Common myeloid progenitor, CD34-positive (primary cell): Measurements from ENCODE around the gene CT45A8. TPM values are rescaled to one million over a fixed set of nuclear protein-coding genes. Genes with fewer than 3 reads are reported as not detected.
A peak's percentile ranks its signal among the peaks of the same experiment; 100 is the strongest.
"Not testable (repeated sequence)": the region's sequence is repeated elsewhere in the genome, so short reads cannot be mapped to it uniquely, and the experiment has no call there.

Experiments
- CTCF ChIA-PET: fragments of 350-600 bp; sonication (Branson Sonifier 250); formaldehyde crosslinking; loops from one replicate; lab custom pipeline; 2021; ENCODE audit warnings: antibody characterized with exemption; lab: Charles Lee
- POLR2A ChIA-PET: fragments of 350-600 bp; sonication (Branson Sonifier 250); formaldehyde crosslinking; loops from one replicate; lab custom pipeline; 2021; ENCODE audit warnings: antibody characterized with exemption; lab: Charles Lee
- DNase-seq, 3 donors: peaks; one replicate each; pipeline versions ENCODE4 v3.0.0 to v3.0.0-alpha.2; 2013
- H3K27ac ChIP-seq, 2 experiments: 1 replicate in 1 of 2; 2 replicates in 1 of 2; pipeline ENCODE4 v1.7.0; 2013; ENCODE audit warnings: inconsistent platforms in 2 of 2, low read length in 2 of 2, mild to moderate bottlenecking in 2 of 2, low read depth in 1 of 2, moderate library complexity in 1 of 2; ENCODE audit not compliant: severe bottlenecking in 2 of 2, insufficient read depth in 1 of 2, poor library complexity in 1 of 2
- H3K27me3 ChIP-seq, 5 experiments: replicated peaks in 2 of 5; 1 replicate in 3 of 5; 2 replicates in 2 of 5; pipeline versions ENCODE4 v1.6.1 to v1.7.0; 2013; ENCODE audit warnings: low read length in 4 of 5, mild to moderate bottlenecking in 2 of 5, moderate library complexity in 2 of 5, inconsistent platforms in 1 of 5; ENCODE audit not compliant: insufficient read depth in 5 of 5, control insufficient read depth in 4 of 5
- H3K36me3 ChIP-seq, 4 experiments: 1 replicate in 2 of 4; 2 replicates in 2 of 4; pipeline versions ENCODE4 v1.6.1 to v1.7.0; 2013; ENCODE audit warnings: low read length in 3 of 4, control low read depth in 1 of 4, mild to moderate bottlenecking in 1 of 4; ENCODE audit not compliant: control insufficient read depth in 4 of 4, insufficient read depth in 4 of 4
- H3K4me1 ChIP-seq, 4 experiments: 1 replicate in 3 of 4; 2 replicates in 1 of 4; pipeline versions ENCODE4 v1.6.1 to v1.7.1; 2013; ENCODE audit warnings: low read length in 3 of 4, mild to moderate bottlenecking in 3 of 4, control low read depth in 1 of 4, inconsistent platforms in 1 of 4, moderate library complexity in 1 of 4; ENCODE audit not compliant: control insufficient read depth in 4 of 4, insufficient read depth in 4 of 4; ENCODE audit errors: control extremely low read depth in 1 of 4
- H3K4me3 ChIP-seq, 7 experiments: 1 replicate in 4 of 7; 2 replicates in 3 of 7; pipeline versions ENCODE4 v1.5.1 to v1.7.0; 2013; ENCODE audit warnings: mild to moderate bottlenecking in 7 of 7, low read length in 6 of 7, moderate library complexity in 6 of 7, inconsistent platforms in 2 of 7, low read depth in 2 of 7, control low read depth in 1 of 7; ENCODE audit not compliant: insufficient read depth in 4 of 7, control insufficient read depth in 1 of 7; ENCODE audit errors: extremely low read depth in 1 of 7
- H3K9me3 ChIP-seq, 5 experiments: 1 replicate in 4 of 5; 2 replicates in 1 of 5; pipeline versions ENCODE4 v1.6.1 to v1.7.1; 2013; ENCODE audit warnings: low read length in 4 of 5, mild to moderate bottlenecking in 2 of 5, inconsistent platforms in 1 of 5, low read depth in 1 of 5, moderate library complexity in 1 of 5; ENCODE audit not compliant: control insufficient read depth in 4 of 5, insufficient read depth in 2 of 5; ENCODE audit errors: control extremely low read depth in 1 of 5
- WGBS: methylation state at CpG from one replicate; pipeline ENCODE4 v1.1.5; 2013; ENCODE audit not compliant: insufficient coverage; 5-methylcytosine and 5-hydroxymethylcytosine counted together
- polyA plus RNA-seq: library from polyadenylated mRNA; unstranded; fragments of 120-200 nt; gene quantifications from one replicate; pipeline ENCODE4 v1.2.1, GENCODE V29; 2013

The CT45A8 gene, protein sequence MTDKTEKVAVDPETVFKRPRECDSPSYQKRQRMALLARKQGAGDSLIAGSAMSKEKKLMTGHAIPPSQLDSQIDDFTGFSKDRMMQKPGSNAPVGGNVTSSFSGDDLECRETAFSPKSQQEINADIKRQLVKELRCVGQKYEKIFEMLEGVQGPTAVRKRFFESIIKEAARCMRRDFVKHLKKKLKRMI
- polyA plus RNA-seq = not detected

DNA sequence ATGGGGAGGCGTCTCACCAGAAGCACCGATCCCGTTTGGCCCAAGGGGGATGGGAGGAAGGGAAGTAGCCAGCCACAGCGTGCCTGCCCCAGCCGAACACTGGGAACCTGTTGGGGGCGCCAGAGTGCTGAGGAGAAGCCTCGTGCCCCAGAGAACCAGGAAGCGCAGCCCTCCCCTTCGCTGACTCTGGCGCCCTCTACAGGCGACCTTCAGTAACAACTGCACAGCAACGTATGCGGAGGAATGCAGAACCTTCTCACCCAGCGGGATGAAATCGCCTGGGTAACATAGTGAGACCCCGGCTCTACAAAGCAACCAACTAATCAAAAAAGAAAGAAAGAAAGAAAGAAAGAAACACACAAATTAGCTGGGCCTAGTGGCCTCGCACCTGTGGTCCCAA, at the start of gene CT45A8:
Gene CT45A8 (minus strand): TSS at position 101 of the 400 bp plus-strand sequence. CDS start 3,755 bp downstream, outside the sequence.
- H3K4me1 ChIP-seq, H3K27ac ChIP-seq, H3K9me3 ChIP-seq, H3K27me3 ChIP-seq, DNase-seq, H3K36me3 ChIP-seq, CTCF ChIA-PET, H3K4me3 ChIP-seq, POLR2A ChIA-PET: not testable (repeated sequence)
- WGBS = no CpG with 5 or more reads among the region's 17 CpGs

DNA sequence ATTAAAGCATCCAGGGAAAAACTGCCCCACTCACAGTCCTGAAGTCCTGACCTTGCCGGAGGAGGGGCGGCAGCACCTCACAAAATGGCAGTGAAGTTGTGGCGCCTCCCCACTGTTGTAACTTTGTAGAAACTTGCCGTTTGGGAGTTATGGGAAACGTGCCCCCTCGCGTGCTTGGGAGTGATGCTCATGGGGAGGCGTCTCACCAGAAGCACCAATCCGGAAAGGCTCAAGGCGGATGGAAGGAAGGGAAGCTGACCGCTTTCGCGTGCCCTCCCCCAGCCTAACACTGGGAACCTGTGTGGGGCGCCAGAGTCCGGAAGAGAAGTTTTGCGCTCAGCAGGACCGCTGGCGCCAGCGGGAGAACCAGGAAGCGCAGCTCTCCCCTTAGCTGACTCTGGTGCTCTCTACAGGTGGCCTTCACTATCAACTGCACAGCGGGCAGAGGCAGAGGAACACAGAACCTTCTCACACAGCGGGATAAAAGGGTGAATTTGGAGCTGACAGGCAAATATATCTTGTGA, 39.0 kb upstream of the CT45A8 start, which contains the start of the genes CT45A10 and SAGE1:
Gene CT45A10 (minus strand): TSS at position 151 of the 524 bp plus-strand sequence. CDS start 8,100 bp downstream, outside the sequence.
Gene SAGE1 (plus strand): TSS at position 423 of the 524 bp plus-strand sequence. CDS start 2,527 bp downstream, outside the sequence.
- Histone ChIP-seq H3K4me1 (no peaks in the 10 kb centered on the region), H3K27ac (no peak within 1 kb of the TSS), H3K27me3 (no peaks in the 10 kb centered on the region), H3K36me3 (no peaks in the 10 kb centered on the region), H3K9me3 (no peaks in the 10 kb centered on the region), H3K4me3 (no peak within 1 kb of the TSS)
- ChIA-PET POLR2A (no interaction called here), CTCF (no interaction called here)
- WGBS = 76% methylated on average over 18 of the region's 22 CpGs
- peak in 1 of 3 donors; percentile 2 for DNase-seq

GRCh38 chrX:135892781-135893180, 38.4 kb upstream of the CT45A8 start:
- no peak for DNase-seq
- ChIA-PET POLR2A (no interaction called here), CTCF (no interaction called here)
- H3K4me1 ChIP-seq = no peaks in the 10 kb centered on the region
- H3K4me3 ChIP-seq = no peak overlapping the region
- no peak overlapping the region for H3K27ac ChIP-seq
- no peaks in the 10 kb centered on the region for H3K9me3 ChIP-seq
- H3K27me3 ChIP-seq = no peaks in the 10 kb centered on the region
- no peaks in the 10 kb centered on the region for H3K36me3 ChIP-seq
- WGBS = 94% methylated on average over 11 of the region's 11 CpGs

- H3K27ac ChIP-seq = no peak overlapping the region
- no peaks in the 10 kb centered on the region for H3K9me3 ChIP-seq
- CTCF ChIA-PET = no interaction called here
- H3K4me3 ChIP-seq = peak overlapping the region in 1 of 7 experiments; percentile 5
- DNase-seq = peak in 1 of 3 donors; percentile 15
- POLR2A ChIA-PET = no interaction called here
- H3K27me3 ChIP-seq = no peaks in the 10 kb centered on the region
- no peaks in the 10 kb centered on the region for H3K36me3 ChIP-seq
- no peaks in the 10 kb centered on the region for H3K4me1 ChIP-seq
- WGBS = 85% methylated on average over 13 of the region's 14 CpGs
These were observed 35.8 kb upstream of the CT45A8 start for GRCh38 chrX:135890087-135890585.

GRCh38 chrX:135888976-135889375, 34.6 kb upstream of the CT45A8 start:
- H3K27ac ChIP-seq, CTCF ChIA-PET, H3K4me1 ChIP-seq, H3K27me3 ChIP-seq, H3K9me3 ChIP-seq, H3K4me3 ChIP-seq, H3K36me3 ChIP-seq, POLR2A ChIA-PET: not testable (repeated sequence)
- WGBS = 47% methylated on average over 5 of the region's 15 CpGs
- DNase-seq = peak; percentile 23 to 52 (median 48)

DNA sequence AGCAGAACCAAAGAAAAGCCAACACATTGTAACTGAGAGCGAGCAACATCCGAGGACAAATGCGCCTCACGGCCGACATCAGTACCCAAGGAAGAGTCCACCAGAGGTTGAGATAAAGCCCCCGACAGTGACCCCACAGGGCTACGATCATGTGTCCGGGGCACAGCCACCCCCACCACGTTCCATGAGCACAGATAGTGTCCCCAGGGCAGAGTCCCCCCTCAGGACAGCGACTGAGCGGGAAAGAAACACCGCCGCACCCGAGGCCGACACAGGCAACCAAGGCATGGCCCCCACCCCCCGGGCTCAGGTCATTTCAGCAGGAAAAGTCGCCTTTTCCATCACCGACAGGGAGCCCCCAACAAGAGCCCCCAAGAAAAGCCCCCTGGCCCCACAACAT, 33.9 kb upstream of the CT45A8 start:
- DNase-seq, H3K27ac ChIP-seq, H3K9me3 ChIP-seq, H3K27me3 ChIP-seq, CTCF ChIA-PET, H3K4me1 ChIP-seq, H3K36me3 ChIP-seq, POLR2A ChIA-PET, H3K4me3 ChIP-seq: not testable (repeated sequence)
- 76% methylated on average over 4 of the region's 18 CpGs for WGBS

GRCh38 chrX:135882741-135883140, 28.4 kb upstream of the CT45A8 start:
- H3K4me1 ChIP-seq, H3K27me3 ChIP-seq, H3K9me3 ChIP-seq, CTCF ChIA-PET, H3K27ac ChIP-seq, H3K4me3 ChIP-seq, POLR2A ChIA-PET, H3K36me3 ChIP-seq: not testable (repeated sequence)
- WGBS = 18% methylated on average over 2 of the region's 5 CpGs
- DNase-seq = peak in 2 of 3 donors; percentile 51 to 62
